ENCODE results near the gene CCDC57.

DNA sequence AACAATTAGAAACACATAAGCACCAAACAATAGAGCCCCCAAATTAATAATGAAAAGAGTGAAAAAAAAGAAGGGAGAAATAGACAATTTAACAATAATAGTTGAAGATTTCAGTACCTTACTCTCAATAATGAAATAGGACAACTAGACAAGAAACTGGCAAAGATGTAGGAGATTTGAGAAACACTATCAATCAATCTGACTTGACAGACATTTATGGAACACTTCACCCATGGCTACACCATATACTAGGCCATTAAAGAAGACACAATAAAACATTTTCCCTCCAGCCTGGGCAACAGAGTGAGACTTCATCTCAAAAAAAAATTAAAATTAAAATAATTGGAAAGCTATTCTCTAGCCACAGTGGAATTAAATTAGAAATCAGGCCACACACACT is 142.0 kb downstream of the CCDC57 start:
- TF ChIP-seq HDAC2 (IDR thresholded peaks at IDR 0.05; ENCODE audit: borderline replicate concordance in 1 of 2, low read depth in 2 of 2, low read length in 2 of 2), result no peak
- TF ChIP-seq, protein P1, sequence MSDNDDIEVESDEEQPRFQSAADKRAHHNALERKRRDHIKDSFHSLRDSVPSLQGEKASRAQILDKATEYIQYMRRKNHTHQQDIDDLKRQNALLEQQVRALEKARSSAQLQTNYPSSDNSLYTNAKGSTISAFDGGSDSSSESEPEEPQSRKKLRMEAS (IDR thresholded peaks at IDR 0.05), result no peak
- TF ChIP-seq CHD2 (IDR thresholded peaks at IDR 0.05; ENCODE audit: low read length), result no peak
- TF ChIP-seq FOSL1 (IDR thresholded peaks at IDR 0.05; ENCODE audit: insufficient read depth, low read depth, low read length), result no peak
- no peak for TF ChIP-seq SIN3A (conservative IDR thresholded peaks at IDR 0.05 in 1 of 2, IDR thresholded peaks at IDR 0.05 in 1 of 2; ENCODE audit: low read depth in 1 of 2, low read length in 2 of 2)
